Measurements from ENCODE around the gene EGFLAM. TPM values are rescaled to one million over a fixed set of nuclear protein-coding genes. Genes with fewer than 3 reads are reported as not detected.

Gene EGFLAM
- total RNA-seq (2022; extraction: Qiagen RNA extraction): 0.12 to 0.26 TPM (median 0.22 TPM) in 4 of 5 replicates, not detected in the other

GRCh38 chr5:38258319-38259061 is at the start of gene EGFLAM:
Gene EGFLAM (plus strand): TSS chr5:38258559. CDS start chr5:38258755, 196 bp downstream.

